Measurements from ENCODE around the gene LRRC25.
A peak's percentile ranks its signal among the peaks of the same experiment; 100 is the strongest.

LRRC25 gene

DNA sequence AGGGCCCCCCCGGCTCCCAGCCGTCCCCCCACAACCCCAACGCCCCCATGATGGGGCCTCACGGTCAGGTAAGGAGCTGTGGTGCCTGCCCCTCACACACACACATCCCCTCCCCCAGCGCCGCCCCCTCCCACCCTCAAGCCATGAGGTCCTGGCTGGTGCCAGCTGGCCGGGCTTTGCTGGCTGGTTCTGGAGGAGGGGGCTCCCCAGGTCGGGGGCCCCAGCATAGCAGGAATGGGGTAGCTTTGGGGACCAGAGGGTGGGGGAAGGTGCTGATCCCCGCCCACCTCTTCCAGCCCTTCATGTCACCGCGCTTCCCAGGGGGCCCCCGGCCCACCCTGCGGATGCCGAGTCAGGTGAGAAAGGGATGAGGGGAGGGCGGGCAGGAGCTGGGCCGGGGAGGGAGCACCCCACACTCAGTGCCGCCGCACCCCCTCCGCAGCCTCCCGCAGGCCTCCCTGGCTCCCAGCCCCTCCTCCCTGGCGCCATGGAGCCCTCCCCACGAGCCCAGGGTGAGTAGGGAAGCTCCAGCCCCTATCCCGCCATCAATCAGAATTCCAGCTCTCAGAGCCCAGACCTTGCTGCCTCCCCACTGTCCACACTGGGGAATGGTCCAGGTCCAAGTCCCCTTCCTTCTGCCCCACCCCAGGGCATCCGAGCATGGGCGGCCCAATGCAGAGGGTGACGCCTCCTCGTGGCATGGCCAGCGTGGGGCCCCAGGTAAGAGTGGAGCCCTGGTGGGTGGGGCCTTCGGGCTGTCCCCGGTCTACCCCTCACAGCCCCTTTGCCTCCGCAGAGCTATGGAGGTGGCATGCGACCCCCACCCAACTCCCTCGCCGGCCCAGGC lies 34.2 kb upstream of the LRRC25 start (continued):
- TF ChIP-seq ZNF394 (tag by site-specific recombination; IDR thresholded peaks at IDR 0.05; ENCODE audit: borderline replicate concordance) = no peak
- no peak for TF ChIP-seq ZNF341 (tag by site-specific recombination; IDR thresholded peaks at IDR 0.05; ENCODE audit: low read depth)
- no peak for TF ChIP-seq ZNF830 (tag by site-specific recombination; IDR thresholded peaks at IDR 0.05; ENCODE audit: low read depth)
- no peak for TF ChIP-seq ZNF548 (tag by site-specific recombination; IDR thresholded peaks at IDR 0.05)
- TF ChIP-seq, protein P1, sequence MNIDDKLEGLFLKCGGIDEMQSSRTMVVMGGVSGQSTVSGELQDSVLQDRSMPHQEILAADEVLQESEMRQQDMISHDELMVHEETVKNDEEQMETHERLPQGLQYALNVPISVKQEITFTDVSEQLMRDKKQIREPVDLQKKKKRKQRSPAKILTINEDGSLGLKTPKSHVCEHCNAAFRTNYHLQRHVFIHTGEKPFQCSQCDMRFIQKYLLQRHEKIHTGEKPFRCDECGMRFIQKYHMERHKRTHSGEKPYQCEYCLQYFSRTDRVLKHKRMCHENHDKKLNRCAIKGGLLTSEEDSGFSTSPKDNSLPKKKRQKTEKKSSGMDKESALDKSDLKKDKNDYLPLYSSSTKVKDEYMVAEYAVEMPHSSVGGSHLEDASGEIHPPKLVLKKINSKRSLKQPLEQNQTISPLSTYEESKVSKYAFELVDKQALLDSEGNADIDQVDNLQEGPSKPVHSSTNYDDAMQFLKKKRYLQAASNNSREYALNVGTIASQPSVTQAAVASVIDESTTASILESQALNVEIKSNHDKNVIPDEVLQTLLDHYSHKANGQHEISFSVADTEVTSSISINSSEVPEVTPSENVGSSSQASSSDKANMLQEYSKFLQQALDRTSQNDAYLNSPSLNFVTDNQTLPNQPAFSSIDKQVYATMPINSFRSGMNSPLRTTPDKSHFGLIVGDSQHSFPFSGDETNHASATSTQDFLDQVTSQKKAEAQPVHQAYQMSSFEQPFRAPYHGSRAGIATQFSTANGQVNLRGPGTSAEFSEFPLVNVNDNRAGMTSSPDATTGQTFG (tag by site-specific recombination; IDR thresholded peaks at IDR 0.05; ENCODE audit: borderline replicate concordance) = no peak
- no peak for TF ChIP-seq ZNF510 (tag by site-specific recombination; IDR thresholded peaks at IDR 0.05; ENCODE audit: insufficient replicate concordance)
- TF ChIP-seq ZNF311 (tag by site-specific recombination; IDR thresholded peaks at IDR 0.05; ENCODE audit: borderline replicate concordance) = no peak
- TF ChIP-seq ZNF146 (tag by site-specific recombination; IDR thresholded peaks at IDR 0.05) = no peak
- TF ChIP-seq, protein P2, sequence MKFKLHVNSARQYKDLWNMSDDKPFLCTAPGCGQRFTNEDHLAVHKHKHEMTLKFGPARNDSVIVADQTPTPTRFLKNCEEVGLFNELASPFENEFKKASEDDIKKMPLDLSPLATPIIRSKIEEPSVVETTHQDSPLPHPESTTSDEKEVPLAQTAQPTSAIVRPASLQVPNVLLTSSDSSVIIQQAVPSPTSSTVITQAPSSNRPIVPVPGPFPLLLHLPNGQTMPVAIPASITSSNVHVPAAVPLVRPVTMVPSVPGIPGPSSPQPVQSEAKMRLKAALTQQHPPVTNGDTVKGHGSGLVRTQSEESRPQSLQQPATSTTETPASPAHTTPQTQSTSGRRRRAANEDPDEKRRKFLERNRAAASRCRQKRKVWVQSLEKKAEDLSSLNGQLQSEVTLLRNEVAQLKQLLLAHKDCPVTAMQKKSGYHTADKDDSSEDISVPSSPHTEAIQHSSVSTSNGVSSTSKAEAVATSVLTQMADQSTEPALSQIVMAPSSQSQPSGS (tag by site-specific recombination; IDR thresholded peaks at IDR 0.05; ENCODE audit: low read depth) = no peak
- TF ChIP-seq ZFP3 (tag by site-specific recombination; IDR thresholded peaks at IDR 0.05; ENCODE audit: low read depth) = no peak
- no peak for TF ChIP-seq ZFHX2 (tag by site-specific recombination; conservative IDR thresholded peaks at IDR 0.05)
- TF ChIP-seq ZNF24 (tag by site-specific recombination; IDR thresholded peaks at IDR 0.05) = no peak
- TF ChIP-seq ZNF785 (tag by site-specific recombination; IDR thresholded peaks at IDR 0.05) = no peak
- TF ChIP-seq YY1 (tag by site-specific recombination; IDR thresholded peaks at IDR 0.05) = no peak
- TF ChIP-seq, protein P3, sequence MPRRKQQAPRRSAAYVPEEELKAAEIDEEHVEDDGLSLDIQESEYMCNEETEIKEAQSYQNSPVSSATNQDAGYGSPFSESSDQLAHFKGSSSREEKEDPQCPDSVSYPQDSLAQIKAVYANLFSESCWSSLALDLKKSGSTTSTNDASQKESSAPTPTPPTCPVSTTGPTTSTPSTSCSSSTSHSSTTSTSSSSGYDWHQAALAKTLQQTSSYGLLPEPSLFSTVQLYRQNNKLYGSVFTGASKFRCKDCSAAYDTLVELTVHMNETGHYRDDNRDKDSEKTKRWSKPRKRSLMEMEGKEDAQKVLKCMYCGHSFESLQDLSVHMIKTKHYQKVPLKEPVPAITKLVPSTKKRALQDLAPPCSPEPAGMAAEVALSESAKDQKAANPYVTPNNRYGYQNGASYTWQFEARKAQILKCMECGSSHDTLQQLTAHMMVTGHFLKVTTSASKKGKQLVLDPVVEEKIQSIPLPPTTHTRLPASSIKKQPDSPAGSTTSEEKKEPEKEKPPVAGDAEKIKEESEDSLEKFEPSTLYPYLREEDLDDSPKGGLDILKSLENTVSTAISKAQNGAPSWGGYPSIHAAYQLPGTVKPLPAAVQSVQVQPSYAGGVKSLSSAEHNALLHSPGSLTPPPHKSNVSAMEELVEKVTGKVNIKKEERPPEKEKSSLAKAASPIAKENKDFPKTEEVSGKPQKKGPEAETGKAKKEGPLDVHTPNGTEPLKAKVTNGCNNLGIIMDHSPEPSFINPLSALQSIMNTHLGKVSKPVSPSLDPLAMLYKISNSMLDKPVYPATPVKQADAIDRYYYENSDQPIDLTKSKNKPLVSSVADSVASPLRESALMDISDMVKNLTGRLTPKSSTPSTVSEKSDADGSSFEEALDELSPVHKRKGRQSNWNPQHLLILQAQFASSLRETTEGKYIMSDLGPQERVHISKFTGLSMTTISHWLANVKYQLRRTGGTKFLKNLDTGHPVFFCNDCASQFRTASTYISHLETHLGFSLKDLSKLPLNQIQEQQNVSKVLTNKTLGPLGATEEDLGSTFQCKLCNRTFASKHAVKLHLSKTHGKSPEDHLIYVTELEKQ (tag by site-specific recombination; IDR thresholded peaks at IDR 0.05; ENCODE audit: borderline replicate concordance) = no peak; the same call in 1 of the 2 replicates
- no peak for TF ChIP-seq ZNF239 (tag by site-specific recombination; IDR thresholded peaks at IDR 0.05)
- no peak for TF ChIP-seq ZNF837 (tag by site-specific recombination; IDR thresholded peaks at IDR 0.05)
- TF ChIP-seq ZNF155 (tag by site-specific recombination; IDR thresholded peaks at IDR 0.05) = no peak
- no peak for TF ChIP-seq ZNF174 (tag by site-specific recombination; IDR thresholded peaks at IDR 0.05)
- no peak for TF ChIP-seq ZNF37A (tag by site-specific recombination; IDR thresholded peaks at IDR 0.05)
- TF ChIP-seq ZNF629 (tag by site-specific recombination; IDR thresholded peaks at IDR 0.05) = no peak
- no peak for TF ChIP-seq PRDM4 (tag by site-specific recombination; IDR thresholded peaks at IDR 0.05)
- no peak for TF ChIP-seq SETDB1 (IDR thresholded peaks at IDR 0.05; ENCODE audit: insufficient read length, low read length)
- peak; percentile 64 for TF ChIP-seq SP7 (tag by site-specific recombination; IDR thresholded peaks at IDR 0.05)
- peak; percentile 91 for TF ChIP-seq GLIS1 (tag by site-specific recombination; IDR thresholded peaks at IDR 0.05)
- TF ChIP-seq TCF7L2 (IDR thresholded peaks at IDR 0.05; ENCODE audit: borderline replicate concordance, low read depth, low read length) = no peak
- no peak for TF ChIP-seq ZNF416 (tag by site-specific recombination; IDR thresholded peaks at IDR 0.05)
- no peak for TF ChIP-seq ZNF580 (tag by site-specific recombination; IDR thresholded peaks at IDR 0.05)
- TF ChIP-seq, protein P4, sequence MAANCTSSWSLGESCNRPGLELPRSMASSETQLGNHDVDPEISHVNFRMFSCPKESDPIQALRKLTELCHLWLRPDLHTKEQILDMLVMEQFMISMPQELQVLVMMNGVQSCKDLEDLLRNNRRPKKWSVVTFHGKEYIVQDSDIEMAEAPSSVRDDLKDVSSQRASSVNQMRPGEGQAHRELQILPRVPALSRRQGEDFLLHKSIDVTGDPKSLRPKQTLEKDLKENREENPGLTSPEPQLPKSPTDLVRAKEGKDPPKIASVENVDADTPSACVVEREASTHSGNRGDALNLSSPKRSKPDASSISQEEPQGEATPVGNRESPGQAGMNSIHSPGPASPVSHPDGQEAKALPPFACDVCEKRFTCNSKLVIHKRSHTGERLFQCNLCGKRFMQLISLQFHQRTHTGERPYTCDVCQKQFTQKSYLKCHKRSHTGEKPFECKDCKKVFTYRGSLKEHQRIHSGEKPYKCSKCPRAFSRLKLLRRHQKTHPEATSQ (tag by site-specific recombination; IDR thresholded peaks at IDR 0.05) = no peak

Data from HEK293 (cell line).